NCI-H748 treated with DMSO at 0.1 percent for 48 hours (cell line): ENCODE results near the gene GRIP1.
"Not testable (repeated sequence)": the region's sequence is repeated elsewhere in the genome, so short reads cannot be mapped to it uniquely, and the experiment has no call there.

Experiments
- DNase-seq: peaks from one replicate; lab custom pipeline; 2025; lab: John Stamatoyannopoulos, UW

GRIP1 gene

GRCh38 chr12:66323017-66323416, 355.9 kb downstream of the GRIP1 start:
- DNase-seq = no peak

- no peak for DNase-seq
Observed at GRCh38 chr12:66321435-66321834, 357.4 kb downstream of the GRIP1 start.

- DNase-seq = no peak
Observed at GRCh38 chr12:66320996-66321395, 357.9 kb downstream of the GRIP1 start.

DNA sequence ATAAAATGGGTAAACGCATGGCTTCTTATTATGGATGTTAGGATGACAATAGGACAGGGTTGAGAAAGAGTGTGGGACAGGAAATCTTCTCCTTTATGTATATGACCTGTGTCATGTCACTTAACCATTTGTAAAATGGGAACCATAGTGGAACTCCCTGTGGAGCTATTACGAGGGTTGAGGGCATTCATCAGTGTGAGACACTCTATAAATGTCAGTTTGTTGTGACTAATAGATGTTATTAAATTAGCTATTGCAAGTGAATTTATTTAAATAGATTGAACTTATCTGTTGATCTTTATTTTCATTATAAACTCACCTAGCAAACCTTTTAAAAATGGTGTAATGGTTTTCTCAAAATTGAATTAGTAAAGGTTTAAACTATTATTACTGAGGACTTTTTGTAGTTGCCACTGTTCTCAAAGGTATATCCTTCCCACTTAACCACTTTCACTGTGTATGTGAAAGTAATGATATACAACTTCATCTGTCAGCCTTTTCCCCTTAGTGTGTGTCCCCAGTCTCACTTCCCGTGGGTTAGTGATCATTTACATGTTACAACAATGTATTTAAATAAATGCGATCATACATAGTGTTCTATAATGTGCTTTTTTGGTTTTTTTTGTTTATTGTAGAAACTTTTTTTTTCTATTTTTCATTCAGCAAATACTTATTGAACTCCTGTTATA, 359.5 kb downstream of the GRIP1 start:
- DNase-seq = no peak

GRCh38 chr12:66314278-66314677, 364.6 kb downstream of the GRIP1 start:
- DNase-seq = no peak

DNA sequence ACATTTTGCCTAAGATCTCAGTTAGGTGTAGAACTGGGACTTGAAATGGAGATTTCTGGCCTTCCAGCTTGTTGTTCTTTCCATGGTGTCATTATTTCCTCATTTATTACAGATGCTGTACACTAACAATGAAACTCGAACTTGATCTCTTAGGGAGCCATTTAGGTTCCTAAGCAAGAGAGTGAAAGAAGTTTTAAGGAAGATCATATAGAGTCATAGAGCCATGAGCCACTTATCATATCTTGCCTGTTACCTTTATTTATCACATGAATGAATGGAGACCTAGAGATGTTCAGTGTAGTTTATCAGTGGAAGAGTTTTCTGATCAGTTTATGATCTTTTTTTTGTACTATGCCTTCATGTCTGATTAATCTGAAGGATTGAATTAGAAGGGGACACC, 366.7 kb downstream of the GRIP1 start:
- DNase-seq = no peak

GRCh38 chr12:66309606-66310005, 369.3 kb downstream of the GRIP1 start:
- no peak for DNase-seq

DNA sequence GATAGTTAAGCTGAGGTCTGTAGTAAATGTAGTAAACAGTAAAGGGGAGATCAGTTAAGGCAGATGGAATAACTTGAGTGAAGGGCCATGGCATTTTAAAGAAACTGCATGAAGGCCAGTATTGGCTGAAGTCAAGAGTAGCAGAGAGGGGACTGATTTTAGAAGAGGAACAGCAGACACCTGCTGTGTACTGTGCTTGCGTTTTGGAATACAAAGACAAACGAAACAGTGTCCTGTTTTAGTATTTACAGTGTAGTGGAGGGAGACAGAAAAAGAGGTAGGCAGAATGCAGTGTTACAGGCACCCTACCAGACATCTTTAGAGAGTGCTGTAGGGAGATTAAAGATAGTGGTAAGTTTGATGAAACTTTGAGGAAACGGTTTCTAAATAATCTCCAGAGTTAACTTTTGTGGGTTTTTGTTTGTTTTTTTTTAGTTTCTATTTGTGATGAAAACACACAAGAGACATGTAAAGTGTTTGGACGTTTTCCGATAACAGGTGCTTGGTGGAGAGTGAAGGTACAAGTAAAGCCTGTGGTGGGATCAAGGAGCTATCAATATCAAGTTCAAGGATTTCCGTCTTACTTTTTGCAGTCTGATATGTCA, 374.5 kb downstream of the GRIP1 start:
- DNase-seq = no peak

GRCh38 chr12:66303316-66303804, 375.5 kb downstream of the GRIP1 start:
- DNase-seq = not testable (repeated sequence)

GRCh38 chr12:66302827-66303169, 376.1 kb downstream of the GRIP1 start:
- no peak for DNase-seq

- peak; percentile 93 for DNase-seq
Observed at GRCh38 chr12:66301944-66302826, 376.7 kb downstream of the GRIP1 start, which contains the start of gene HELB. TSS of gene HELB (plus strand) at chr12:66302493. CDS start at chr12:66302604, 111 bp downstream.

- DNase-seq = no peak
Observed at GRCh38 chr12:66297923-66298322, 381.0 kb downstream of the GRIP1 start.
